DMS153 treated with DMSO at 0.1 percent for 48 hours (cell line): ENCODE measurements around the gene TAL2.

Source experiments
- DNase-seq: peaks from one replicate; lab custom pipeline; 2025; ENCODE audit not compliant: unreplicated experiment; lab: John Stamatoyannopoulos, UW

Gene TAL2

DNA sequence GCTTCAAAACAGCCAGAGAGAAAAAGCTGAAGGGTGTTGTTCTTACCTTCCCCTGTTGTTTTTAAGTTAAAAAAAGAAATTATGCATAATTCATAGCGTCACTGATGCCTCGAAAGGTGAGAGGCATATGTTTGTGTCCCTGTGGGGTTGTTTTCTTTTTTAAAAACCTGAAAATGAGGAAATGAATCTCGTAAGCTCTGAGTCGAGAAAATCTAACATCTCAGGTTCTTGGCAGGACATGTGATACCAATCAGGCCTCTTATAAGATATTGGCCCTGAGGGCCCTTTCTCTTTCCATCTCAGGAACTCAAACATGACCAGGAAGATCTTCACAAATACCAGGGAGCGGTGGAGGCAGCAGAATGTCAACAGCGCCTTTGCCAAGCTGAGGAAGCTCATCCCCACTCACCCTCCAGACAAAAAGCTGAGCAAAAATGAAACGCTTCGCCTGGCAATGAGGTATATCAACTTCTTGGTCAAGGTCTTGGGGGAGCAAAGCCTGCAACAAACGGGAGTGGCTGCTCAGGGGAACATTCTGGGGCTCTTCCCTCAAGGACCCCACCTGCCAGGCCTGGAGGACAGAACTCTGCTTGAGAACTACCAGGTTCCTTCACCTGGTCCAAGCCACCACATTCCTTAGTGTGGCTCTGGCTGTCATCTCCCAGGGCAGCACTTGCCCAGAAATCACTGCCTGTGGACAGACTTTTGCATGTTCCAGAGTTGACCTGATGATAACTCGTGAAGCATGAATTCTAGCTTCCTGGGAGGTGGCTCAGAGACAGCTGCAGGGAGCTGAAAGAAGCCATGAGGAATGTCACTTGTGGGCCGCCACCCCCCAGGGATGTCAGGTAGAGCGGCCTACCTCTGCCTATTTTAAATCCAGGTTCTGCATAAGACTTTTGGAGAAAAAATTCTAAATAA, at the start of gene TAL2:
TAL2 (plus strand) TSS at position 274 of the 921 bp plus-strand sequence; CDS start at position 314, 40 bp downstream.
- DNase-seq: no peak

DNA sequence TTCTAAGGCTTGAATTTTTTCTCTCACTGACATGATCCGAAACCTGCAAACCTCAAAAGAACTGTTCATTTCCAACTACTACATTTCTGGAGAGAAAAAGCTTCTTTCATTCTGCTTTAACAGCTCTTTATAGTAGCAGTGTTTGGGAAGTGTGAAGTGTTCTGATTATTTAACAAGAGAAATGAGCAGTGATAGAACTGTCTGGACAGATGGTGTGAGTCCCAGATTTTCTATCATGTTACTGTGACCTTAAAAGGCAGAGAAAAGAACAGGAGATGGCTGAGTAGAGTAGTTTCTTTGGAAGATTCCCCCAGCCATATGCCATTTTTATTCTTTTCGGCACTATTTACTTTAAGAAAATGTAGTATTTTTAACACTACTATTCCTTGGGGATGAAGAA, 41.3 kb upstream of the TAL2 start:
- DNase-seq: no peak

DNA sequence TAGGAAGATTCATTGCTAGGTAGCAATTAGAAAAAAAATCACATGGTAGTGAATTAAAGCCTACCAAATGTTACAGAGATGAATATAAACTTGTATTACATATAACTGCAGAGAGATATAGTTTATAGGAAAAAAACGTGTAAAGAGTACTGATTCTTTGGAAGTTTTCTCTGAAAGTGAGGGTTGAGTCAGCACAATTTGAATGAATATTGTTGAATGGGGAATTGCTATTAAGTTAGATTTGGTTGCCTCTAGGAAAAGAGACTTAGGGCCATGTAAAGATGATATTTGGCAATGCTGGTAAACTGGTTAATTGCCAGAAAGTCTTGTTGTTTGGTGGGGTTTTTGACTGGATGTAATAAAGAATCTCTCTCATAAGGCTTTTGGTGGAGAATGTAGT, 37.2 kb upstream of the TAL2 start:
- DNase-seq: no peak

DNA sequence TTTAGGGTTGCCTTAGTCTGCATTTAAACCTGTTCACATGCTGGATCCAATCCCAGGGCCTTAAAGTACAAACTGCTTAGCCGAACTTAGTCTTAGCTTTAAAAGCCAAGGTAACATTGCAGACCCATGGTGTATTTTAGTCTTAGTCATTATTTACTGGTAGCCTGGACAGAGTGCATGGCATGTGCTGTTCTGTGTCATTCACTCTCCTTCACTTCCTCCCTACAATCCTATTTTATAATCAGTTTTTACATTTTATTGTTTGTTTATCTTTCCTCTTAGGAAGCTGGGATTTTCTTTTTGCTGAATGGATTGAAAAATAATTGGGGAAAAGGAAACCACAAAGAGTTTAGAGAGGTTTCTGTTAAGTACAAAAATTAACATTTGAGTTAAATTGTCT, 29.4 kb upstream of the TAL2 start:
- no peak for DNase-seq

DNA sequence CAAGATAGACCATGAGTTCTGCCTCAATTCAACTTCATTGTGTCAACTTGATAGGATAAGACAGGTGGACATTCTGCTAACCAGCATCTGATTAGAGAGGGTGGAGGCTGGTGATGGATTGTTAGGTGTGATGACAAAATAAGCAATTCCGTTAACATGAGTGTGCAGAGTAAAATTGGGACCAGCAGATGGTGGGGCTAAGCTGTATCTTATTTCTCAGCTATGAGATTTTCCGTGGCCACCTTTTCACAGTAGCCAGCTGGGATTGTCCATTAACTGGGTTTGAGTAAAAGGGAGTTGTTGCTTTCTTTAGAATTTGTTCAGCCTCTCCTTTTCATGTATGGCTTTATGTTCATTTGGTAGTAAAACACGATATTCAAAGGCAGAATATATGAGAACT, 28.8 kb upstream of the TAL2 start:
- DNase-seq: no peak

DNA sequence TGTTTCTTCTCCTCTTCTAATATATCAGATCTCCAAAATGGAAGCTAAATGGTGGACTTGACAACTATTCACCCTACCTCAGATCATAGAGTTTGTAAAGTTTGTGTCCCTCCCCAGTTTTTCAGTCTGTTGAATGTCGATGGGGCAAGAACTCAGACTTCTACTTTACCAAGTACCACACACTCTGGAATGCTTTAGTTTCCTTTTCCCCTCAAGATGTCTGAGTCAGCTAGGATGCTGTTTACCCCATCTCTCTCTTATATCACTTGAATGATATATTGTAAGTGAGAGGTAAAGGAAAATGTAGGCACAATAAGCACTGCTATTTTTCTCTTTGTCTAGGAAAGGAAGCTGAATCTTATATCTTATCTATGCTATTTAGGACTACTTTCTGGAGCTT, 25.9 kb upstream of the TAL2 start:
- DNase-seq: no peak

DNA sequence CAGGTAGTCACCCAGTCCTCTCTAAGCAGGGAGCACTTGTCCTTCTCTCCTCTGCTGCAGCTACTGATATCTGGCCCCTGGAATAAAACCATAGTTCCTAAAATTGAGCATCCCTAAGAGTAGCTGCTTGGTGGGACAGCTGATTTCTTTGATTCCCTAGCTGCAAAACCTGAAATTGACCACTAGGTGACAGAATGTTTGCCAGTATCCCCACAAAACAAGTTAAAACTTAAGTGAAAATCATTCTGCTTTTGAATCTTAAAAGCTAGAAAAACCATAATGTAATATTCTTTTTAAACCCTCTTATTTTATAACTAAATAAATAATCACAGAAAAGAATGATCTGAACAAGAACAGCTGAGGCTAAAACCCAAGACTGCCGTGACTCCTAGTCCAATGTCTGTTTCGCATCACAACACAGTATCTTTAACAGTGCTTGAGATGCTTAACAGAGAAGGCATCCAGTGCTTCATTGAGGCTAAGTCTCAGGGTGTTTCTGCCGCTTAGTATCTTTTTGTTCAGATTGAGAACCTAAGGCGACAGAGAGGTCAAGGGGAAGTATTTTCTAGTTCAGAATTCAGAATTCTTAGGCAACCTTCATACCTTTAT, 24.4 kb upstream of the TAL2 start:
- DNase-seq: no peak

DNA sequence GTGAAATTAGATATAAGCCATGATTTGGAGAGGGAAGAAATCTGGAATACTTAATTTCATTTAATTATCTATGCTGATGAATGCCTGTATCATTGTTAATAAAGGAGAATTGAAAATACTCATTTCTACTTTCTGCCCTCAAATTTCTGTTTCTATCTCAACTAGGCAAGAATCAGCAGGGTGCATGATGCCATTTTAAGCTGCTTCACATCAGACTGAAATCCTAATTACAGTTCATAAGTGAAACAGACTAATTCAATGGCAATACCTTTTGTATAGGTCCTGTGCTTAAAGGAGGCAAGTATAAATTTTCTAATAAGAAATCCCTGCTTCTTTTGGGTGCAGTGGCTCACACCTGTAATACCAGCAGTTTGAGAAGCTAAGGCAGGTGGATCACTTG, 22.3 kb upstream of the TAL2 start:
- DNase-seq: no peak

DNA sequence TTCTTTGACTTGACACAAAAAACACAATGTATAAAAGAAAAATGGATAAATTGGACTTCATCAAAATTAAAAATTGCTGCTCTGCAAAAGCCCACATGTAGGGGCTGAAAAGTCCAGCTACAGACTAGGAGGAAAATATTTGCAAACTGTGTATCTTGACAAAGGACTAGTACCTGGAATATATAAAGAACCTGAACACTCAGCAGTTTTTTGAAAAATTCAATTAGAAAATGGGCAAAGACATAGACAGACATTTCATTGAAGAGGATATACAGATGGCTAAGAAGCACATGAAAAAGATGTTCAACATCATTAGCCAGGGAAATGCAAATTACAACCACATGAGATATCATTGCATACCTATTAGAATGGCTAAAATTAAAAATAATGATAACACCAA, 18.5 kb upstream of the TAL2 start:
- no peak for DNase-seq

DNA sequence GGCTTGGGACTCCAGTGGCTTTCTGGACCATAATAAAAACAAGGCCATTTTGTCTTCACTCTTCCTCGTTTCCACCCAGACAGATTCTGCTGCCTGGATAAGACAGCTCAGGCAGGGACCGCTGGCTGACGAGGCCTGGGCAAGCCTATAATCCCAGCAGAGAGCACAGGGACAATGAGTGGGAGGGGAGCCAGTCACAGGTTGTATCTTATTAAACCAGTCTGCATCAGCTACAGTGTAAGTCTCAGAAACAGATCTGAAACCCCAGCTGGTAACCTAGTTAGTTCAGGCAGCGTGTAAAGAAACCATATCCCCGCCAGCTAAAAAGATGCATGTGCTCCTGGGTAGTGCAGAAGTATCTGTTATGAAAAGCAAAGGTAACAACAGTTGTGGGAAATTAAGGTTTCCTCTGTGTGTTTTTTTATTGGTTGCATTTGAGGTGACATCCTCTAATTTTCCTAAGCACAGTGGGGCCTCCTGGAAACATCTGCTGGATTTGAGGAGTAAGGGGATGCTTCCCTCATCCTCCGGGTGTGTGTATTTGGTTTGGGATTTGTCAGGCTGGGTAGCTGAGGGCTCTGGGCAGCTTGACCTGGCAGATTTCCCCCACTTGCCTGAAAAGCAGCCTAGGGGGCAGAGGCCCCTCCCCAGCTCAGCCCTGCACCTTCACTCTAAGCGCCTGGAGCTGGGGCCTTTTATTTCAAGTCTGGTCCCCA, 15.2 kb upstream of the TAL2 start:
- no peak for DNase-seq

DNA sequence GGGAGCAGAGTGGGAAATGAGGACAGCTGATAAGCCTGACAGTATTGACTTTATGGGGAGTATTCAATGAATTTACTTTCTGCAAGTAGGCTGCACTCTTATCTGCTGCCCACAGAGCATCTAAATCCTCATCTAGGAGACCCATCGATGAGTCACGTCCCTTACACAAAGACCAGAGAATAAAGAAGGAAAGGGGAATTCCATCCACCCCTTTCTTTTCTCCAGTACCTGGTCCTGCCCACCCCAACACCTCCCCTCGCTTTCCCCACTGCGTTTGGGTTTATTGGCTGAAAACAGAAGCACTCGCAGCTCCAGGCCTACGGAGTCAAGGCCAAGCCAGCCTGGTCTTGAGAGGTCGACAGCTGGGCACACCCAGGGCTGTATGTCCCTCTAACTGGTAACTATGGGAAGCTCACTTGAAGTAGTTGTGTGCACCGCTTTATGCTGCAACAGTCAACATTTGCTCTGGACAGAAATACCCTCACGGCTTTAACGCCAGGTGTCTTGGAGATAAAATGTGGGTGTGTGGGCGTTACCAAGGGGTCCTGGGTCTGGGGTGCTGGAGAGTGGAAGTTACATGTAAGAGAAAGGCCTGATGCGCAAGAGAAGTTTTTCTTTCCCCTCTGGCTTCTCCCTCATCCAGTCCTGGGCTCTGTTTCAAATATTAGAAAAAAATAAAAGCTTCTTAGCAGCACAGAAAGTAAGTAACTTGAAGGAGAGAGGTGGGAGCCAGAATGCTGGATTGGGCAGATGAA, 14.5 kb upstream of the TAL2 start:
- peak; percentile 76 for DNase-seq

DNA sequence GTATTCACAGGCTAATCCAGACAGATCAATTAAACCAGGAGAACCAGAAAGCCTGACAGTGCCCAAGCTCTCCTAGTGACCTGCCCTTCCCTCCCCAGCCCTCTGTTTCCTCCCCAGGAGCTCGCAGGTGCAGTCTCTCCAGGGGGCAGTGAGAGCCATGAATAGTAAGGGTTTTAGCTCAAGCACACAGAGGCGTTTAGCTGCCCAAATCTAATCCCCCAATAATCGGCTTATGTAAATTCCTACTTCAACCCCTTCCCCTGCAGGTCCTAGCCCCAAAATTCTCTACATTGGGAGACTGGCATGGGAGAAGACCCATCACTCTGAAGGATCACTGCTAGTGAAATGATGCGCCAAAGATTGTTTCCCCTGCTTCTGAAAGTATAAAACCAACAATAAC, 10.5 kb upstream of the TAL2 start:
- DNase-seq: no peak

DNA sequence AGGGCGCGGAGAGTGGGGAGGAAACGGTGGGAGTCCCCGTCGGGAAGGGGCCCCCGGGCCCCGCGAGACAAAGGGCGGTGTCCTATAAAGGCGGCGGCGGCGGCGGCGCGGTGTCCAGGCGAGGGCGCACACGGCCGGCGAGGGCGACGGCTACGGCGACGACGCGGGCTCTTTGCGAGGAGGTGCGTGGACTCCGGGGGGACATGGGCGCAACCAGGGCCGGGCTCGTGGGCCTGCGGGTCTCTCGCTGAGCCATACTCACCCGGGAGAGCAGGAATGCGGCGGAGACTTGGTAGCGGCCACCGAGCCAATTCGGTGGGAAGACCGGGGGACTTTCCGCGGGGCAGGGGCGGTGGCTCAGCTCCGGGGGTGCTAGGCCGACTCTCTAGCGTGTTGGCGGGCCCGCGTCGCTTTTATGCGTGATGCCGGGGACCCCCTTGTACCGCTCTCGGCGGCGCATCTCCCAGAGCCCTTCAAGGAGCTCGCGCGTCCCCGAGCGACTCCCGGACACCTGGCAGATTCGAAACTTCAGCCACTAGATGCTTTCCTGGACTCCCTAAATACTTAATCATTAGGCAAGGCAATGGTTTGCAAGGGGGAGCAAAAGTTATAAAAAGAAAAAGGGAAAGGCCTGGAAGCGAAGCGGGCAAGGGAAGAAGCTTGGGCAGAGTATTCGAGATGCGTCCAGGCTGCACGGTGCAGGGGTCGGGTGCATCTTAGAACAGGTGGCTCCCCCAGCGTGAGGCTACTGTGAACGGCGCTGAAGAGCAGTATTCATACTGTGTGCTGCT, 5.9 kb upstream of the TAL2 start:
- DNase-seq: peak; percentile 58

DNA sequence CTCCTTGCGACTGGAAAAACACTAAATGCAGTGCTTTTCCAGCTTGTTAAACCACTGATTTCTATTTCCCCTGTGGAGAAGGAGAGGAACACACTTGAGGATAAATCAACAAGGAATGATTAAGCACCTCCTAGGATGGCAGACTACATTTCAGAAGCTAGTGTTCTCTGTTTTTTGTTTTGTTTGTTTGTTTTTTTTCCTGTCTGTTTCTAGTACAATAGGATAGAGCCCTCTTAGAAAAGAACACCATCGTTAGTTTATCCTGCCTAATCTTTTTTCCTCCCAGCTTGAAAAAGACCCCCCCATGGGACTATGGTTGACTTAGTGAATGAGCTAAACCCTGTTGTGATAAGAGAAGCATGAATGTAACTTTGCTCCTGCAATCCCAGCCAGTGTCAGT, 3.9 kb upstream of the TAL2 start:
- no peak for DNase-seq

DNA sequence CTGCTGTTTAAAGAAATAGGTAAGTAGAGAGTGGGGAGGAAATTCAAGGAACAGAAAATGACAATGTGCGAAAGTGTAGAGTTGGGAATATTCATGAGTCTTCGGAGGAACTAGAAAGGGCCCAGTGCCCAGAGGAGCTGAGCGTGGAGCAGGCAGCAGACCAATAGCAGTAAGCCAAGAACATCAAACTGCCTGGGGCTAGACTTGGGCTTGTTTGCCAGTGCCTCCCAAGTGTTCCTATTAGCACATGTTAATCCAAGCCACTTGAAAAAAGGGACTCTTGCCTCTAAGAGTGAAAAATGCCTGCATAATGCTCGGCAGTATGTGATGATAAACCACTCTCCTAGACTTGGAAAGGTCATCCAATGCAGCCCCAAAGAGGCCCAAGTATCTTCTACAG, 1.2 kb upstream of the TAL2 start:
- no peak for DNase-seq

DNA sequence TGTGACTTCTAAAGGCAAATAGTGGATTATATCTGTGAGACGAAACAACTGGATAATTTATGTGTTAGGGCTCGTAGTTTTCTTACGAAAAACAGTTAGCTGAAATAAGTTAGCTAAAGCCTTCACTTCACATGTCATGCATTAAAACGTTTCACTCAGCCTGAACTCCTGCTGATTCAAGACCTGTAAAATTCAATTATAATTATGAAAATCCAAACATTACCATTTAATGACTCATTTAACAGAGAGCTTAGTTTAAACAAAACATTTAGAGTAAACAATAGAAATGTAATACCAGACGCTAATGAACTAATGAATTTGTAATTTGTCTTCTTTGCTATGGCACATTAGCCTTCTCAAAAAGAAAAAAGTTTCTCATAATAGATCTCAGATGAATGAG, 1.7 kb downstream of the TAL2 start:
- no peak for DNase-seq

DNA sequence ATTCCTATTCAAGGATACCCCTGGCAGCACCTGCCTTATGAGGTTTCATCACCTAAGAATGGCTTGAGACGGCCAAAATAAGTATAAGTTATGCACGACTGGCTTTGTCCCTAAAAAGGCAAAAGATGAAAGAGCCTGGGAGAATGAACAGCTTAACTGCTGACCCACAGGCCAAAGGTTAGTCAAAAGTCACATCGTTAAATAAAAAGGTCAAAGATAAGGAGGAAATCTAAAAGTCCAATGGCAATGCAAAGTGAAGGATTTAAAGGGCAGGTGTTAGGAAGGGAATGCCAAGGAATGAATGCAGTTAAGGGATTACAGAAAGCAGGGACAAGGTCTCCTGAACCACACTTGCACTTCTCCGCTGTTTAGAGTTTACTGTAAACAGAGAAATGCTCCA, 5.6 kb downstream of the TAL2 start:
- no peak for DNase-seq

DNA sequence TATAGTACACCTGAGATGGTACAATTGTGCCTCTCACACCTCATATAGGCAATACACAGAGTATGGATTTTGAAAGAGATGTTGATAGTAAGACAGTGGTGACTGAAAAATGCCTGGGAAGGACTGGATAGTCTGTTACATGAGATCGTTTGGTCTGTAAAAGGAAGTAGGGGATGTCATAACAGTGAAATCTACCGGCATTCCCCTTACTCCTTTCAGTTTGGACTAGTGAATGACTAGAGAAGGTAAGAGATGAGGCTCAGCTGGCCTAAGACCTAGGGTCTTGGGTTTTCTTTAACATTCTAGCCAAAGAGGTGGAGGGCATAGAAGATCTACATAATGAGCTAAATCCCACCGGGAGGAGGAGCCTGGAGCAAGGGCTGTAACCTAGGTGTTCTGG, 8.1 kb downstream of the TAL2 start:
- DNase-seq: no peak

DNA sequence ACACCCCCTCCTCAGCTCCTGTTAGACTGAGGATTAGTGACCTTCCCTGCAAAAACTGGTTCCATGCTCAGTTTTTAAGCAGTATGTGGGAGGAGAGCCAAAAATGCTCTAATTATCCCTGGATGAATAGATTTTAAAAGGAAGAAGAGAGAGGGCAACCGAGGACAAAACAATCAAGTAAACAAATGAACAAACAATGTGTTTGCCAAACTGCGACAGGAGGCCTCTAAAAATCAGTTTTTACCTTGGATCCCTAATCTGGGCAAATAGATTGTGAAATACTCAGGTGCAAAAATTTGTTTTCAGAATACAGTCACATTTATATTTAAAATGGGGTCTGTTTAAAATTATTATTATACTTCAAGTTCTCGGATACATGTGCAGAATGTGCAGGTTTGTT, 8.5 kb downstream of the TAL2 start:
- DNase-seq: no peak

DNA sequence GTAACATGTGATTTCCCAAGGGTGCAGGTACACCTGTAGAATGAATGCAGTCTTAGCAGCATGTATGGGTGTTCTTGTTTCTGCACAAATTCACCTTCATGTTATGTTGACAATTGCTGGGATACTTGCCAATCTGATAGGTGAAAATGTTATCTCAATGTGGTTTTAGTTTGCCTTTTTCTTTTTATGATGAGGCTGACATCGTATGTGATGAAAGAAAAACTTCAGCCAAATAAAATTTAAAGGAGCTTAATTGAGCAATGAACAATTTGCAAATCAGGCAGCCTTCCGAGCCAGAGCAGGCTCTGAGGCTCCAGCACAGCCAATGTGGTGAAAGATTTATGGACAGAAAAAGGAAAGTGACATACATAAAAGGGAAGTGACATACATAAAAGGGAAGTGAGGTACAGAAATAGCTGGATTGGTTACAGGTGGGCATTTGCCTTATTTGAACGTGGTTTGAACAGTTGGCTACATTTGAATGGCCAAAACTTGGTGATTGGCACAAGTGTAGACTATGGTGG, 10.5 kb downstream of the TAL2 start:
- DNase-seq: peak; percentile 29
